ENCODE data around the gene EIF3C.
"Not testable (repeated sequence)": the region's sequence is repeated elsewhere in the genome, so short reads cannot be mapped to it uniquely, and the experiment has no call there.

DNA sequence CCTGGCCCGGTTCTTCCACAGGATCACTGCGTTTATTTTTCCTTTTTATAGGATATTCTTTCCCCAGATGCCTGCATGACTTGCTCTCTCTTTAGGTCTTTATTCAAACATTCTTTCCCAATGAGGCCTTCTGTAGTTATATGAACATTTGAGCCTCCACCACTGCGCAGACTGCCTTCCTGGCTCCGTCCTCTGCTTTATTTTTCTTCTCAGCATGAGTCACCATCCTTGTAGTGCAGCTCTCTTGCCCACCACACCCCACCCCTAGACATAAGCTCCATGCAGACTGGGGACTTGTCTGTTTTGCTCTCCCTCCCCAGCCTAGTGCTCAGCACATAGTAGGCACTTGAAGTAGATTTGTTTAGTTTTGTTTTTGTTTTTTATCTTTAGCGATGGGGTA lies 20.0 kb downstream of the EIF3C start:
- TF ChIP-seq, protein P1, sequence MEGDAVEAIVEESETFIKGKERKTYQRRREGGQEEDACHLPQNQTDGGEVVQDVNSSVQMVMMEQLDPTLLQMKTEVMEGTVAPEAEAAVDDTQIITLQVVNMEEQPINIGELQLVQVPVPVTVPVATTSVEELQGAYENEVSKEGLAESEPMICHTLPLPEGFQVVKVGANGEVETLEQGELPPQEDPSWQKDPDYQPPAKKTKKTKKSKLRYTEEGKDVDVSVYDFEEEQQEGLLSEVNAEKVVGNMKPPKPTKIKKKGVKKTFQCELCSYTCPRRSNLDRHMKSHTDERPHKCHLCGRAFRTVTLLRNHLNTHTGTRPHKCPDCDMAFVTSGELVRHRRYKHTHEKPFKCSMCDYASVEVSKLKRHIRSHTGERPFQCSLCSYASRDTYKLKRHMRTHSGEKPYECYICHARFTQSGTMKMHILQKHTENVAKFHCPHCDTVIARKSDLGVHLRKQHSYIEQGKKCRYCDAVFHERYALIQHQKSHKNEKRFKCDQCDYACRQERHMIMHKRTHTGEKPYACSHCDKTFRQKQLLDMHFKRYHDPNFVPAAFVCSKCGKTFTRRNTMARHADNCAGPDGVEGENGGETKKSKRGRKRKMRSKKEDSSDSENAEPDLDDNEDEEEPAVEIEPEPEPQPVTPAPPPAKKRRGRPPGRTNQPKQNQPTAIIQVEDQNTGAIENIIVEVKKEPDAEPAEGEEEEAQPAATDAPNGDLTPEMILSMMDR (IDR thresholded peaks at IDR 0.05) = not testable (repeated sequence)
- TF ChIP-seq POLR2A (IDR thresholded peaks at IDR 0.05) = not testable (repeated sequence)
